WTC11 (cell line): Measurements from ENCODE around the gene SLC7A10. TPM values are rescaled to one million over a fixed set of nuclear protein-coding genes. Genes with fewer than 3 reads are reported as not detected.
A peak's percentile ranks its signal among the peaks of the same experiment; 100 is the strongest.

ENCODE experiments used
- ATAC-seq: fragments of 200-7000 bp; cut with Tn5 transposase; 2 replicates; pipeline ENCODE4 v1.10.0; 2021; ENCODE audit warnings: mild to moderate bottlenecking, moderate library complexity
- CTCF ChIA-PET: fragments of 300-600 bp; sonication (Branson Sonifier 250); formaldehyde crosslinking; loops from one replicate; lab custom pipeline; 2021; ENCODE audit warnings: antibody characterized with exemption; lab: Charles Lee
- POLR2A ChIA-PET: fragments of 350-600 bp; sonication (Branson Sonifier 250); formaldehyde crosslinking; loops from one replicate; lab custom pipeline; 2021; ENCODE audit warnings: antibody characterized with exemption; lab: Charles Lee
- DNase-seq: peaks from one replicate; pipeline ENCODE4 v3.0.0; 2021; ENCODE audit warnings: low spot score
- H3K27ac Mint-ChIP-seq: 2 replicates; pipeline ENCODE4 v1.8.0; 2021; ENCODE audit warnings: mixed read lengths
- H3K27me3 Mint-ChIP-seq: 2 replicates; pipeline ENCODE4 v1.8.0; 2021; ENCODE audit warnings: low read depth, mild to moderate bottlenecking, moderate library complexity, mixed read lengths
- H3K36me3 Mint-ChIP-seq: 2 replicates; pipeline ENCODE4 v1.8.0; 2021; ENCODE audit warnings: mixed read lengths
- H3K4me1 Mint-ChIP-seq: 2 replicates; pipeline ENCODE4 v1.8.0; 2022; ENCODE audit warnings: mixed read lengths
- H3K4me3 Mint-ChIP-seq: 2 replicates; pipeline ENCODE4 v1.8.0; 2021; ENCODE audit warnings: mild to moderate bottlenecking, moderate library complexity, mixed read lengths
- H3K9me3 Mint-ChIP-seq: 2 replicates; pipeline ENCODE4 v1.8.0; 2021; ENCODE audit warnings: mixed read lengths
- ATF6 ChIP-seq: sonication (generic); formaldehyde crosslinking; IDR thresholded peaks from 2 replicates; pipeline ENCODE4 v1.8.1; 2023; ENCODE audit warnings: mild to moderate bottlenecking, missing genetic modification reagents
- E2F1 ChIP-seq: sonication (generic); formaldehyde crosslinking; IDR thresholded peaks from 2 replicates; pipeline ENCODE4 v1.8.0; 2022; ENCODE audit warnings: mild to moderate bottlenecking, missing genetic modification reagents
- E2F4 ChIP-seq: sonication (generic); formaldehyde crosslinking; IDR thresholded peaks from 2 replicates; pipeline ENCODE4 v1.8.1; 2022; ENCODE audit warnings: low read depth, mild to moderate bottlenecking, moderate library complexity, missing genetic modification reagents, borderline replicate concordance
- ESRRA ChIP-seq: sonication (generic); formaldehyde crosslinking; IDR thresholded peaks from 2 replicates; pipeline ENCODE4 v1.8.1; 2022; ENCODE audit warnings: mild to moderate bottlenecking, missing genetic modification reagents, borderline replicate concordance
- FOXP4 ChIP-seq: sonication (generic); formaldehyde crosslinking; IDR thresholded peaks from 2 replicates; pipeline ENCODE4 v1.8.0; 2022; ENCODE audit warnings: mild to moderate bottlenecking, missing genetic modification reagents
- IRF1 ChIP-seq: sonication (generic); formaldehyde crosslinking; IDR thresholded peaks from 2 replicates; pipeline ENCODE4 v1.8.0; 2023; ENCODE audit warnings: missing genetic modification reagents
- KAT7 ChIP-seq: sonication (generic); formaldehyde crosslinking; IDR thresholded peaks from 2 replicates; pipeline ENCODE4 v1.8.1; 2023; ENCODE audit warnings: missing genetic modification reagents, mild to moderate bottlenecking, borderline replicate concordance
- MAX ChIP-seq: sonication (generic); formaldehyde crosslinking; IDR thresholded peaks from 2 replicates; pipeline ENCODE4 v1.8.0; 2022; ENCODE audit warnings: mild to moderate bottlenecking, missing genetic modification reagents
- MLX ChIP-seq: sonication (generic); formaldehyde crosslinking; IDR thresholded peaks from 2 replicates; pipeline ENCODE4 v1.8.1; 2023; ENCODE audit warnings: mild to moderate bottlenecking, missing genetic modification reagents, moderate library complexity
- NFE2L1 ChIP-seq: sonication (generic); formaldehyde crosslinking; IDR thresholded peaks from 2 replicates; pipeline ENCODE4 v1.8.1; 2023; ENCODE audit warnings: missing genetic modification reagents
- OVOL2 ChIP-seq: fragments of 250-450 bp; sonication (Bioruptor Pico); IDR thresholded peaks from 2 replicates; pipeline ENCODE4 v1.9.0; 2021; ENCODE audit warnings: mild to moderate bottlenecking, borderline replicate concordance
- RELA ChIP-seq: sonication (generic); formaldehyde crosslinking; IDR thresholded peaks from 2 replicates; pipeline ENCODE4 v1.8.1; 2022; ENCODE audit warnings: missing genetic modification reagents, mild to moderate bottlenecking, borderline replicate concordance
- SOX15 ChIP-seq: fragments of 250-450 bp; sonication (Bioruptor Pico); IDR thresholded peaks from 2 replicates; pipeline ENCODE4 v1.9.0; 2021; ENCODE audit warnings: mild to moderate bottlenecking
- STAT6 ChIP-seq: sonication (generic); formaldehyde crosslinking; conservative IDR thresholded peaks from 2 replicates; pipeline ENCODE4 v1.8.1; 2023; ENCODE audit warnings: mild to moderate bottlenecking, low read depth, missing genetic modification reagents, moderate library complexity
- ZBTB21 ChIP-seq: sonication (generic); formaldehyde crosslinking; IDR thresholded peaks from 2 replicates; pipeline ENCODE4 v1.8.1; 2023; ENCODE audit warnings: mild to moderate bottlenecking, missing genetic modification reagents, borderline replicate concordance
- ZNF263 ChIP-seq: sonication (generic); formaldehyde crosslinking; IDR thresholded peaks from 2 replicates; pipeline ENCODE4 v1.8.1; 2022; ENCODE audit warnings: low read depth, mild to moderate bottlenecking, moderate library complexity, missing genetic modification reagents
- ZNF396 ChIP-seq: fragments of 250-450 bp; sonication (Bioruptor Pico); IDR thresholded peaks from 2 replicates; pipeline ENCODE4 v1.8.0; 2021; ENCODE audit warnings: mild to moderate bottlenecking, moderate library complexity, borderline replicate concordance
- total RNA-seq: library from RNA; stranded (reverse); gene quantifications from 3 replicates; pipeline ENCODE4 v1.2.3, GENCODE V29; 2021

SLC7A10 gene
- total RNA-seq, 1 experiment from 2014 or later, result 4.2 TPM

- no peak for TF ChIP-seq ZNF263 (CRISPR knock-in tag)
- no peak for TF ChIP-seq MLX (CRISPR knock-in tag)
- TF ChIP-seq ATF6 (CRISPR knock-in tag), result no peak
- no peak for TF ChIP-seq NFE2L1 (CRISPR knock-in tag)
- no peak for TF ChIP-seq MAX (CRISPR knock-in tag)
- TF ChIP-seq, all 79 proteins: peak for 0
These were observed 10.0 kb downstream of the SLC7A10 start (continued) for GRCh38 chr19:33215438-33216197.

- no peaks in the 10 kb centered on the region for H3K27me3 Mint-ChIP-seq
- H3K27ac Mint-ChIP-seq, result no peak overlapping the region; the same call in 1 of the 2 replicates
- ChIA-PET CTCF (interaction anchor here (0.7 to 4.1 kb wide), 22 partner anchors 9 to 424 kb away, joined by 3 to 27 read pairs (median 4); partner anchors contain the start of gene SLC7A10), POLR2A (interaction anchor here (1.1 kb wide), 1 partner anchor 10 kb away, joined by 3 read pairs; no protein-coding TSS in a partner anchor)
- DNase-seq, result peak; percentile 65
- 0 out of 2 replicates have a peak, but pooled peaks cover 6% of the 10 kb centered on the region for H3K4me1 Mint-ChIP-seq
- TF ChIP-seq ZNF263 (CRISPR knock-in tag), result peak; percentile 80; the same call in 1 of the 2 replicates
- TF ChIP-seq STAT6 (CRISPR knock-in tag), result no peak
- H3K9me3 Mint-ChIP-seq, result no peaks in the 10 kb centered on the region
- H3K36me3 Mint-ChIP-seq, result no peaks in the 10 kb centered on the region
- no peak overlapping the region for H3K4me3 Mint-ChIP-seq
- ATAC-seq, result peak; percentile 76
These were observed 11.1 kb downstream of the SLC7A10 start for GRCh38 chr19:33214596-33214995.

- Mint-ChIP-seq H3K4me1 (0 out of 2 replicates have a peak, but pooled peaks cover 6% of the 10 kb centered on the region), H3K27ac (no peak overlapping the region), H3K36me3 (no peaks in the 10 kb centered on the region), H3K27me3 (no peaks in the 10 kb centered on the region), H3K4me3 (no peak overlapping the region), H3K9me3 (no peaks in the 10 kb centered on the region)
- ATAC-seq, result no peak
- ChIA-PET POLR2A (no interaction called here), CTCF (interaction anchor here (1.7 to 4.1 kb wide), 2 partner anchors 14 to 28 kb away, joined by 6 to 27 read pairs; partner anchors contain the start of gene SLC7A10)
- no peak for DNase-seq
- TF ChIP-seq FOXP4 (CRISPR knock-in tag), result no peak
- no peak for TF ChIP-seq RELA (CRISPR knock-in tag)
- TF ChIP-seq ZBTB21, result no peak
- no peak for TF ChIP-seq OVOL2 (CRISPR knock-in tag)
- TF ChIP-seq KAT7 (CRISPR knock-in tag), result no peak
- no peak for TF ChIP-seq E2F4 (CRISPR knock-in tag)
- no peak for TF ChIP-seq SOX15 (CRISPR knock-in tag)
- no peak for TF ChIP-seq IRF1 (CRISPR knock-in tag)
- no peak for TF ChIP-seq ZNF396 (CRISPR knock-in tag)
- TF ChIP-seq ESRRA (CRISPR knock-in tag), result no peak
- no peak for TF ChIP-seq E2F1
These were observed 13.0 kb downstream of the SLC7A10 start for GRCh38 chr19:33212436-33213172.
